NCI-H82 treated with DMSO at 0.1 percent for 48 hours (cell line): ENCODE results near the gene RNPS1.
"Not testable (repeated sequence)": the region's sequence is repeated elsewhere in the genome, so short reads cannot be mapped to it uniquely, and the experiment has no call there.

Experiments used
- DNase-seq: peaks from one replicate; lab custom pipeline; 2025; ENCODE audit not compliant: unreplicated experiment; lab: John Stamatoyannopoulos, UW

Gene RNPS1

DNA sequence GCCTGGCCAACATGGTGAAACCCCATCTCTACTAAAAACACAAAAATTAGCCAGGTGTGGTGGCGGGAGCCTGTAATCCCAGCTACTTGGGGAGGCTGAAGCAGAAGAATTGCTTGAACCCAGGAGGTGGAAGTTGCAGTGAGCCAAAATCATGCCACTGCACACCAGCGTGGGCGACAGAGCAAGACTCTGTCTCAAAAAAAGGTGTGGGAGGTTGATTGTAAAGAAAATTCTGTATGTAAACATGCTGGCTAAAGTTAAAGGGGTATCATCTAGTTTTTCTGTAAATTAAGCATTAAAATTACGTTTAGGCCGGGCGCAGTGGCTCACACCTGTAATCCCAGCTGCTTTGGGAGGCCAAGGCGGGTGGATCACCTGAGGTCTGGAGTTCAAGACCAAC is 9.4 kb downstream of the RNPS1 start:
- DNase-seq = not testable (repeated sequence)

DNA sequence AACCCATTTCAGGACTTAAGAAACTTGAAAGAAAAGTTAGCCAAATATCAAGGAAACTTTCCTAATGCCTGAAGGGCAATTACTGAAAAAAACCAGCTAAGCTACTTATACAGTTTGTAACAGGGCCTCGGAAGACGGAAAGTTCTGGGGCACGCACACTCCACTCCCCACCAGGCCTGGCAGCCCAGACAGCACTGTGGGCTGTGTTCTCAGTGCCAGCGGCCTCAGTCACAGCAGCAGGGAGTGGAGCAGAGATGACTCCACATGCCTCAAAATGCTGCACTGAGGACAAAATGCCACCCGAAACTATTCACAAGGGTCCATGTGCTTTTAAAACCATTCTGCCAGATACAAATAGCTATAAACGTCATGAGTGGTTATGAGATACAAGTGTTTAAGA is 10.2 kb downstream of the RNPS1 start:
- DNase-seq = no peak

DNA sequence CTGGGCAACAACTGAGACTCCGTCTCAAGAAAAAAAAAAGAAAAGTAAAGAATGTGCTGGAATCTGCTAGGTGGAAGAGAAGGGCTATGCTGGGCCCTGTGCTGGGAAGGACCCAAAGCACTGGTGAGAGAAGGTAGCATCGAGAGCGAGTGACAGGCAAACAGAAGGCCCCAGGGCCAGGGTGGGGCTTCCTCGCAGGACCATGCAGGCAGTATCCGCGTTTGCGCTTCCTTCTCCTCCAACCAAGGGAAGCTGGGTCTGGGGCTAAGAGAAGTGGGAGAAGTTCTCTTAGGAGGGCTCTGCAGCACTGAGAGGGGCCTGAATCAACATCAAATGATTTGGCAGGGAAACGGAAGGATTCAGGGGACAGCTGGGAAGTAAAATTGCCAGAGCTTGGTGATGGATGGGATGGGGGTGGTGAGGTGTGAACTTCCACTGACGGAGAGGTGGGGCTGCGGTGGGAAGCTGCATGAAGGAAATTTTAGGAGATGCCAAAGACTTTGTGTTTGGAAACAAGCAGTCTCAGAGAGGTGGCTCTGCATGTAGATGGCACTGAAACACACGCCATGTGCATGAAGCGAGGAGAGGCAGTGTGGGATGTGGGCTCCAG is 11.3 kb downstream of the RNPS1 start:
- no peak for DNase-seq

DNA sequence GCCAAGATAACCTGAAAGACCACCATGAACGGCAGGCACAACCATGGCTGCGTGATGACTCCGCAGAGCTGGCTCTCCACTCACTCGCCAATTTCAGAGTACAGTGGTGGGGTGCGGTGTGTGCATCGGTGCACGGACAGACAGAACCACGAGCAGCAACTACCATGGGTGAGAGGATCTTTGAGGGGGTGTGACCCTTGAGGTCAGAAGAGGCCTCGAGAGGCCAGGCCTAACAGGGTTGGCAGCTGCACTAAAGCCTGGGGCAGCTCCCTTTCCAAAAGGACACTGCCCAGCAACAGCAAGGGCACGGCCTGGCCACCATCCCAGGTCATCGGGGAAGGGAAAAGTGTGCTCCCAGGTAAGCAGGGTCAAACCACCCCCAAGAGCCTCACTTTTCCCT is 14.6 kb downstream of the RNPS1 start:
- no peak for DNase-seq

DNA sequence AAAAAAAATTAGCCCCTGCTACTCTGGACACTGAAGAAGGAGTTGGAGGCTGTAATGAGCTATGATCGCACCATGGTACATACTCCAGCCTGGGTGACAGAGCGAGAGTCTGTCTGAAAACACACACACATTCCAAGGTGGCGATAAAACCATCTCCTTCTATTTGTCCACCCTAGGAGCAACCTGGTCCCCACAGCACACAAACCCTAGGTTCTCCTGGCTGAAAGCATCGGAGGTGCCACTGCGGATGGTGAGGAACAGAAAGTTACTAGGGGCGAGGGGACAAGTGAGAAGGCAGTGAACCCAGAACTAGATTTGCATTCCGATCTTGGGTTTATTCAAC is 15.1 kb downstream of the RNPS1 start:
- DNase-seq = no peak

DNA sequence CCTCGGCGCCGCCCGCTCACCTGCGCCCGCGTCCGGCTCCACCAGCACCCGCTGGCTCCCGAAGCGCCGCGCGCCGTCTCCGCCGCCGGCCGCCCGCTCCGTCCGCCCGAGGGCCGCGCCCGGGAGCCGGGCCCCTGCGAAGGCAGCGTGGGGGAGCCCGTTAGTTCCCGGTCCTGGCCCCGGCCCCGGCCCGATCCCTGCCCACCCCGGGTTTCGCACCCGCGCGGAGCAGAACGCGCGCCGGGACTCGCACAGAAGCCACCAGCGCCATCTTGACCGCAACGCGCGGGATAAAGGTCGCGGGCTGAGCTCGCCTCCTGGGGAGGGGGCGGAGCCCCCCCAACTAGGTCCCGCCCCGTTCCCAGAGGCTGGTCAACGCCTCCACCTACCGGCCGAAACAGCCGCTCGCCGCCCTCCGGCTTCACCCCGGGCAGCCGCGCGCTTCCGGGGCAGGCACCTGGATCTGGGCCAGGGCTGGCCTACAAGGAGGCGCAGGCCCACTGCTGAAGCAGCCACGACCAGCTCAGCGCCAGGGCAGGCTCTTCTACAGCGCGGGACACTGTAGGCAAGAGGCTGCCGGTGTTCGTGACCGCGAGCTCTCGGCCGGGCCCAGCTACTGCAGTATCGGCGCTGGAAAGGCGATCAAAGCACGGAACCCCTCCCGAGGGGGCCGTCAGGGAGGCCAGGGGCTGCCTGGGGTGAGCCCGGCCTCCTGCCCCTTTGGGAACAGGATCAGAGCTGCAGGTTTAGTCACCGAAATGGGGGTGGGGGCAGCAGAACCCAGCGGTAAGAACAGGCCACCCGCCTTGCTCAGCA is 16.4 kb downstream of the RNPS1 start, which contains the start of gene ECI1:
Gene ECI1 (minus strand): TSS at position 292 of the 816 bp plus-strand sequence. CDS start 21 bp downstream, at position 271.
- DNase-seq = peak; percentile 83

DNA sequence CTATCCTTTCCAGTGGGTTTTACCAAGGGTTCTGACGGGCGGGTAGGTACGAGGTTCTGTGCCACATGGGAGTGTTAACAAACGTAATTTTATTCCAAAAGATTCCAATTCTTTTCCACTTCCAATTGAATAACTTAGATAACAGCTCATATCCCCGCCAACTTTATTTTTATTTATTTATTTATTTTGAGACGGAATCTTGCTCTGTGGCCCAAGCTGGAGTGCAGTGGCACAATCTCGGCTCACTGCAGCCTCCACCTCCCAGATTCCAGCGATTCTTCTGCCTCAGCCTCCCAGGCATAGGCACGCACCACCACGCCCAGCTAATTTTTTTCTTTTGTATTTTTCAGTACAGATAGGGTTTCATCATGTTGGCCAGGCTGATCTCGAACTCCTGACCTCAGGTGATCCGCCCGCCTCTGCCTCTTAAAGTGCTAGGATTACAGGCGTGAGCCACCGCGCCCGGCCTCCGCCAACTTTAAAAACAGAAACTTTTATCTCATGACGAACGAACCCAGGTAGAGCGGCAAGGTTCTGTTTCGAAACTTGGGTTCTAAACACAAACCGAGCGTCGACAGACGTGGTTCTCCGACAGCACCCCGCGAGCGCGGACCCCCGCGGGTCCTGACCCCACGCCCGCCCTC is 17.2 kb downstream of the RNPS1 start:
- no peak for DNase-seq

DNA sequence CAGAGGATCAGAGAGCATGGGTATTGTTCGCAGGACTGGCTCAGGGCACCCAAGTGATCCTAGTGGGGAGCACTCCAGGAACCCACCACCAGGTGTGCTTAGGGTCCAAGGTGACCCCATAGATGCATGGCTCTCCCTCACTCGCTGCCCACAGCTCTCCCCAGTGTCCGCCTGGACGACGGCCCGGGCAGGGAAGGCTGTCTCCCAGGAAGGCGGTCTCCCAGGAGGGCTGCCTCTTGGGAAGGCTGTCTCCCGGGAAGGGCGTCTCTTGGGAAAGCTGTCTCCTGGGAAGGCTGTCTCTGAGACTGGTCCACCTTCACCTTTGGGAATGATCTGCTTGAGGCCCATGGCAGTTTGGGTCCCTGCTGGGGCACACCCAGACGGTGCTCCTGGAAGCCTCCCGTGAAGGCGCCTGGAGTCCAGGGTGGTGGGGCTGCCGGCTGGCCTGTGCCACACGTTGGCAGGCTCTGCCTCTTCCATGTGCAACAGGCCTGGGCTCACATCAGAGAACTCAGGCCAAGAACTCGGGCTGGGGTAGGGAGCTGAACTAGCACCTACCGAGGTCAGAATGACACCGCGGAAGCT is 21.5 kb downstream of the RNPS1 start:
- no peak for DNase-seq

DNA sequence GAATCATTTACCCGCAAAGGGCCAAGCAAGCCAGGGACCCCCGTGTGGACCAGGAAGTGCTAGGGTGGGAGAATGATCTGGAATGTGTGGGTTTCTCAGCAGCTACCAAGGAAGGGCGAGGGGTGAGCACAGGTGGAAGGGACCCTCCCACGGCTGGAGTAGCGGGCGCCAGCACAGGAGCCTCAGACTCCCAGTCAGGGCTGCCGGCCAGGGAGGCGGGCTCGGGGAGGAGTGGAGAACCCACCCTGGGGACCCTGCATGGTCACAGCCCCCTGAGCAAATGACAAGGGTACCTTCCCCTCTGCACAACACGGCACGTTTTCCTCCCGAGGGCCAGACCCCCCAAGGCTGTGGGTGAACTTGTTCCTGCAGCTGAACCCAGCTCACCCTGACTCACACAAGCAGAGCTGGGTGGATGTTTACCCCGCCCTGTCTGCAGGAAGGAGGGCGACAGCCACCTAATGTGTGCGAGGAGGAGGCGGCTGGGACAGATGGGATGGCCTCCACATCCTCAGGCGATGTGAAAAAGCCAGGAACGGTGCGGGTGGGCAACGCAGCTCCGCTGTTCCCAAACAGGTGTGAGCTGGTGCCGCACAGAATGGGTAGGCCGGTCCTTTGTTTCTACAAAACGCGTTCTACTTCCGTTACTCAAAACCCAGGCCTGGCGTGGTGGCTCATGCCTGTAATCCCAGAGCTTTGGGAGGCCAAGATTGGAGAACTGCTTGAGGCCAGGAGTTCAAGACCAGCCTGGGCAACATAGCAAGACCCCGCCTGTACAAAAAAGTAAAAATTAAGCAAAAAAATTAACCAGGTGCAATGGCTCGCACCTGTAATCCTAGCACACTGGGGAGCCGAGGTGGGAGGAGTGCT is 22.8 kb downstream of the RNPS1 start:
- DNase-seq = no peak

DNA sequence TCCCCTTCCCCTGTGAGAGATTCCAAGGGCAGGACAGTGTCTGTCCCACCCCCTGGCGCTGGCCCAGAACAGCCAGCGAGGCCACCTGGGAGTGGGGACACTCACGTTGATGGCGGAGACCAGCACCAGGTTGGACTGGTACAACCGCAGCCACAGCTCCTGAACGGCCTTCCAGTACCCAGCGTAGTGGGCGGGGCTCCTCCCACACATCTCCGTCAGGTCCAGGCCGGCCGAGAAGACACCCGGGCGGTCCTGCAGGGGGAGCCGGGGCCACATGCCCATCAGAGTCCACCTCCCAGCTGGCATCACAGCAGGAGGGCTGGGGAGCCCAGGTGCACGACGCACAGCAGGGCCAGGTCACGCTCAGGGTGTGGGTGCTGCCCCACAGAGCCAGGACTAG is 23.6 kb downstream of the RNPS1 start:
- no peak for DNase-seq

DNA sequence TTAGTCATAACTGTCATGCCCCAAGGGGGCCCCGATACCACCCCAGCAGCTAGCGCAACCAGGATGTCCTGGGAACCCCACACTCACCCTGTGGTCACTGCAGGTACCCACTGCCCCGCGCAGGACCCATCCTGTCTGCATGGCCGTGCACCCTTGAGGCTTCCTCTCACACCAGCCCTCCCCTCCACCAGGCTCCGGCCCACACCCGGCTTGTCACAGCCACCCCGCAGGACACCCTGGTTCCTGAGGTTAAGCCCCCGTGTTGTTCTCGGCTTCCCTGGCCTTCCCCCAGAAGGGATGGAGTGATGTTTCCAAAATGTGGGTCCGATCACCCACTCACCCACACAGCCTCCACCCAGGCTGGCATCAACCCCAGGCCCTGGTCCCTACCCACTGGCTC is 24.1 kb downstream of the RNPS1 start:
- DNase-seq = no peak

DNA sequence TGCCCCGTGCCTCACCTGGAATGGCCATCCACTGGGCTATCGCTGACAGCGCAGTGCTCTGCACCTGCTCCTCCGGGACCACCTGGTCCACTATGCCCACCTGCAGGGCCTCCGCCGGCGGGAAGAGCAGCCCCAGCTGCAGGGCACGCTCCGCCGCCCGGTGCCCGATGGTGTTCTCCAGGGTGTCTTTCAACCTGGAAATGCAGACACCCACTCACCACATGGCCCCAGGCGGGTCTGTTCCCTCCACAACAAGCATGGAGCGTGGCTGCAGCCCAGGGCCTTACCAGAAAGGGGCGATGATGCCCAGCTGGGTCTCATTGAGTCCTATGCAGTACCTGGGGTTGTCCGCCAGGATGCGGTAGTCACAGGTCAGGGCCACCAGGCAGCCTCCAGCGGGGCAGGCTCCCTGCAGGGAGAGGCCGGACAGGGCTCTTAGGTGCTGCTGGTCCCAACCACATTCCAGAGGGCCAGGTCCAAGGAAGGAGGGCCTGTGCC is 24.8 kb downstream of the RNPS1 start:
- DNase-seq = no peak

DNA sequence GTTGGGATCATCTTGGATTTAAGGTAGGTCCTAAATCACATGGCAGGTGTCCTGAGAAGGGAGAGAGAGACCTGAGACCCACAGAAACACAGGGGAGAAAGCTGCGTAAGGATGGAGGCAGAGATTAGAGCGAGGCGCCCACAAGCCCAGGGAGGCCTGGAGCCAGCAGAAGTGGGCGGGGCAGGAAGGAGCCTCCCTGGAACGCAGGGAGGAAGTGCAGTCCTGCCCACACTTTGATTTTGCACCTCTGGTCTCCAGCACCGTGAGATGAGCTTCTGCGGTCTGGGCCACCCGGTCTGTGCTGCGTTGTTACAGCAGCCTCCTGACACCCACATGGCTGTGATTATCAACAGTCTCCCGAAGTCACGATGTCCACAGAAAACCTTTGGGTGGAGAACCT is 25.3 kb downstream of the RNPS1 start:
- DNase-seq = no peak

DNA sequence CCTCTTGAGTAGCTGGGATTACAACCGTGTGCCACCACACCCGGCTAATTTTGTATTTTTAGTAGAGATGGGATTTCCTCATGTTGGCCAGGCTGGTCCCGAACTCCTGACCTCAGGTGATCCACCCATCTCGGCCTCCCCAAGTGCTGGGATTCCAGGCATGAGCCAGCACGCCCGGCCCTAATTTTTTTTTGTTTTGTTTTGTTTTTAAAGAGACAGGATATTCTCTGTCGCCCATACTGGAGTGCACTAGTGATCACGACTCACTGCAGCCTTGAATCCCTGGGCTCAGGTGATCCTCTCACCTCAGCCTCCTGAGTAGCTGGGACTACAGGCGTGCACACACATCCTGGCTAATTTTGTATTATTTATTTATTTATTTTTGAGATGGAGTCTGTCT is 27.6 kb downstream of the RNPS1 start:
- not testable (repeated sequence) for DNase-seq

DNA sequence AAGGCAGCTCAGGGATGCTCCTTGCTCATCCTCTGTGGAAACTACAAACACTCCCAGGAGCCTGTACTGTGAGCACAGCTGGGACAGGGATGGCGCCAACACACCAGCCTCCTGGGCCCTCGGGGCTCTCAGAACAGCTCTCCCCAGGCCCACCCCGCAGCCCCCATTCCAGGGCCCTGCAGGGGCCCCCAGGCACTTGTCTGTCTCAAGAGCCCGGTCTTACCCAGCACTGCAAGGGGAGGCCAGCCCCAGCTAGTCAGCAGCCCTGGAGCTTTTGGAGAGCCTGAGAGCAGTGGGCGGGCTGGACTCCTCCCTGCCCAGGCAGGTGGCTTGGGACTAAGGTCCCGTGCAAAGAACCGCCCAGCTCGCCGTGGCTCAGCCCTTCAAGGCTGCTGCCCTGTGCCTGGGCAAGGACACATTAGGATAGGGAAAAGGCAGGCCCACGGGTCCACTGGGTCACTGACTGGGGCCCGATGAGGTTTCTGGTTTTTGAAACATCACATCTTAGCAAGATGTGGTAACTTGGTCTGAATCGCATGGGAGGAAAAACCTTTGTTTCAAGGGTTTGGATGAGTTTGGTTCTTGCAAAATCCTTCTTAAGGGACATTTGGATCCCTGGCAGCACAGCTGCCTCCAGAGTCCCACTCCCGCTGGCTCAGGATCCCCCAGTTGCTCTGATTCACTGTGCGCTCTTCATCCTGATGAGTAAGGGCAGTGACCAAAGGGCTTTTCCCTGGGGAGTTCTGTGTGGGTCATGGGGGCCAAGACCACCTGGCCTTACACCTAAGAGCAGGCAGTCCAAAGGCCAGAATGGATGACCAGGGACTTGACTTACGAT is 28.9 kb downstream of the RNPS1 start:
- DNase-seq = no peak

DNA sequence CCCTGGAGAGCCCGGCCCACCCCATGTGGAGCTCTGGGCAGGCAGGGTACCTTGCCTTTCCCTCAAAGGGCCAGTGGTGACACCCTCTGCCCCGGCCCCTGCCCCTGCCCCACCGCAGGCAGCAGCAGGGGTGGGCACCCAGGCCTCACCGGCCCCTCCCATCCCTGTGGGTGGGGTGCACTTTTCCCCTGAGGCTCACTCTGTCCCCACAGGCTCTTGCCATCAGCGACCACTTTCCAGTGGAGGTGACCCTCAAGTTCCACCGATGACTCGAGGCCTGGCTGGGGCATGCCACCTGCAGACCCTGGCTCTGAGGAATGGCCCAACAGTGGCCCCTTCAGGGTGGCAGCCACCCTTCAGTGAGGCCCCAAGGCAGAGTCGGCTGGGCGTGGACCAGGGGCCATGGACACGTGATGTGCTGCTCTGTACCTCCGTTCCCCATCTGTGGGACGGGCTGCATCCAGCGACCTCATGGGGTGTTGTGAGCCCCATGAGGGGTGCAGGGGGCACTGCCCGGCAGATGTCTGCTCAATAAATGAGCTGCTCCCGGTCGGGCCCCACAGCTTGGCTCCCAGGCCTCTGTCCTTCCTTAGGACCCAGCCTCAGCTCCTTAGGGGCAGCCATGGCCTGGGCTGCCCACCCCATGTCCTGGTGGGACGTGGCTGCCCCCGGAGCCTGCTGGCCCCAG is 29.6 kb downstream of the RNPS1 start:
- no peak for DNase-seq

DNA sequence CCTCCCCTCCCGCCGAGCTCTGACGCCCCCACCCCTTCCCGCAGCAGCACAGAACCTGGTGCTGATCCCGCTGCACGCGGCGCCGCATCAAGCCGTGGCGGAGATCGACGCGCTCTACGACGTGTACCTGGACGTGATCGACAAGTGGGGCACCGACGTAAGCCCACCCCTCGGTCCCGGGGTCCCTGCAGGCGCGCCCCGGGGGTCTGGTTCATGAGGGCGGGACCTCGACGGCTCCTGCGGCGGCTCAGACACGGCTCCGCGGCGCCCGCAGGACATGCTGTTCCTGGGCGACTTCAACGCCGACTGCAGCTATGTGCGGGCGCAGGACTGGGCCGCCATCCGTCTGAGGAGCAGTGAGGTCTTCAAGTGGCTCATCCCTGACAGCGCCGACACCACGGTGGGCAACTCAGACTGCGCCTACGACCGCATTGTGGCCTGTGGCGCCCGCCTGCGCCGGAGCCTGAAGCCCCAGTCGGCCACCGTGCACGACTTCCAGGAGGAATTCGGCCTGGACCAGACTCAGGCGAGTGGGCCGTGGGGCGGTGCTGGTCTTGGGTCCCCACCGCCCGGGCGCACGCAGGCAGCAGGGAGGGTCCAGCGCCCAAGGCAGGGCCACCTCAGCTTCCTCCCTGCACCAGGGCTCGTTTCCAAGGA is 30.3 kb downstream of the RNPS1 start:
- no peak for DNase-seq

DNA sequence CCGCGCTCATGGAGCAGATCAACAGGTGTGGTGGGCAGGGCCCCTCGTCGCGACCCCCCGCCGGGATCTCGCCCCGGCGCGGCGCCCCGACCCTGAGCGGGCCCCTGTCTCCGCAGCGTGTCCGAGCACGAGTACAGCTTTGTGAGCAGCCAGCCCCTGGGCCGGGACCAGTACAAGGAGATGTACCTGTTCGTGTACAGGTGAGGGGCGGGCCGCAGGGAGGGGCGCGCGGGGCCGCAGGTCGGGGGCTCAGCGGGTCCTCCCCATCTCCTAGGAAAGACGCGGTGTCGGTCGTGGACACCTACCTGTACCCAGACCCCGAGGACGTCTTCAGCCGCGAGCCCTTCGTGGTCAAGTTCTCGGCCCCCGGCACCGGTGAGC is 30.8 kb downstream of the RNPS1 start:
- DNase-seq = no peak
